ENCODE measurements around the gene RBMS3.

The RBMS3 gene

DNA sequence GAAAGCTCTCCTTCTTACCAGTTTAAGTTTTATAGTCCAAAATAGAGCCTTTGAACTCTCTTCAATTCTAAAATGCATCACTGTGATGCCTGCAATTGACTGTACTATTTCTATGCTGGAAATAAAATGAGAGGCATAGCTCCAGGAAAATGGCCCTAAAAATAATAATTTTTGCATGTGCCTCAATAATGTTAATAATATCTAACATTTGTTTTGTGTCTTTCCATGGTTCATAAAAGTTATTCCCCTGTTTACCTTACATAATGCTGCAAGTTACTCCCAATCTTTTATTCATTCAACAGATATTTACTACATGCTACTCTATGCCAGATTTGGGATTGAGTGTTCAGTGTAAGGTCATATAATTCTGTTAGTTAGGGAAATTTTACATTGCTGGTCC lies 574.0 kb downstream of the RBMS3 start:
- H3K4me1 ChIP-seq, result no peaks in the 10 kb centered on the region
- TF ChIP-seq Cebpa-rat (IDR thresholded peaks at IDR 0.05), result no peak

DNA sequence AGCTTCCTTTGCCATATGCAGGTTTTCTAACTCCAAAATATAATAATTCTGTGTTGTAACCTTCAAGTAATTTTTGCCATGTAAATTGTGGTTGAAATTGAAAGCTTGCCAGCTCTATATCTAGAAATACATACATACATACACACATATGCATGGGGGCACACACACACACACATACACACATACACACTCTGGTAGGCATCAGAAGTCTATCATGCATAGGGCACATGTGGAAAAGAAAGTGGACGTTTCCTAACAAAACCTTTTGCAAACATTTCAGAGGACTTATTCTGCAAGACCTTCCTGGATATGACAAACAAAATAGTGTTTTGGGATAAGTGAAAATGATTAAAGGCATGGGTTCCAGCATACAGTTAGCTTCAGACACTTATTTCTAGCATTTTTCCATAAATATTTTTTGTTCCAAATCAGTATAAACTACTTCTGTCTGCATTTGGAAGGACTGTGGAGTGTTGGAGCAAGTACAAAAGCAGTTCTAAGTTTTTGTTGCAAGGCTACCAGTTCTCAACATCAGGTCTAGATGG lies 578.9 kb downstream of the RBMS3 start:
- H3K9ac ChIP-seq, result no peak overlapping the region
- H3K27ac ChIP-seq, result no peak overlapping the region
- no peaks in the 10 kb centered on the region for H3K36me3 ChIP-seq
- H3K4me2 ChIP-seq, result no peak overlapping the region
- no peaks in the 10 kb centered on the region for H3K27me3 ChIP-seq
- H3K9me3 ChIP-seq, result no peaks in the 10 kb centered on the region
- TF ChIP-seq Cebpa-rat (IDR thresholded peaks at IDR 0.05), result no peak
- H3K4me3 ChIP-seq, result no peak overlapping the region
- H3K4me1 ChIP-seq, result no peaks in the 10 kb centered on the region
- H4K20me1 ChIP-seq, result no peaks in the 10 kb centered on the region

More for the DNA sequence above, 574.0 kb downstream of the RBMS3 start:
- no peak overlapping the region for H3K4me3 ChIP-seq
- H3K4me2 ChIP-seq, result no peak overlapping the region
- H3K9ac ChIP-seq, result no peak overlapping the region
- no peaks in the 10 kb centered on the region for H4K20me1 ChIP-seq
- no peak overlapping the region for H3K27ac ChIP-seq
- no peaks in the 10 kb centered on the region for H3K9me3 ChIP-seq
- no peaks in the 10 kb centered on the region for H3K36me3 ChIP-seq
- no peaks in the 10 kb centered on the region for H3K27me3 ChIP-seq

DNA sequence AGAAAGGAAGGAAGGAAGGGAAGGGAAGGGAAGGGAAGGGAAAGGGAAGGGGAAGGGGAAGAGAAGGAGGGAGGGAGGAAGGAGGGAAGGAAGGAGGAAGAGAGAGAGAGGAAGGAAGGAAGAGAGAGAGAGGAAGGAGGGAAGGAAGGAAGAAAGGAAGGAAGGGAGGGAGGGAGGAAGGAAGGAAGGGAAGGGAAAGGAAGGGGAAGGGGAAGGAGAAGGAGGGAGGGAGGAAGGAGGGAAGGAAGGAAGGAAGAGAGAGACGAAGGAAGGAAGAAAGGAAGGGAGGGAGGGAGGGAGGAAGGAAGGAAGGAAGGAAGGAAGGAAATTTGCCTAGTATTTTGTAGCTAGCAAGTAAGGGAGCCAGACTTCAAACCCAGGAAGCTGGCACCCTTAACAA lies 583.9 kb downstream of the RBMS3 start:
- H3K4me1 ChIP-seq, result no peaks in the 10 kb centered on the region
- H3K27me3 ChIP-seq, result no peaks in the 10 kb centered on the region
- H3K27ac ChIP-seq, result no peak overlapping the region
- TF ChIP-seq Cebpa-rat (IDR thresholded peaks at IDR 0.05), result no peak
- no peak overlapping the region for H3K9ac ChIP-seq
- no peak overlapping the region for H3K4me3 ChIP-seq
- H3K9me3 ChIP-seq, result no peaks in the 10 kb centered on the region
- H4K20me1 ChIP-seq, result no peaks in the 10 kb centered on the region
- no peaks in the 10 kb centered on the region for H3K36me3 ChIP-seq
- no peak overlapping the region for H3K4me2 ChIP-seq

GRCh38 chr3:29868543-29869101 lies 587.8 kb downstream of the RBMS3 start:
- H3K4me1 ChIP-seq, result no peaks in the 10 kb centered on the region
- no peaks in the 10 kb centered on the region for H3K36me3 ChIP-seq
- H3K9me3 ChIP-seq, result no peaks in the 10 kb centered on the region
- H3K4me2 ChIP-seq, result no peak overlapping the region
- no peak for TF ChIP-seq Cebpa-rat (IDR thresholded peaks at IDR 0.05)
- H4K20me1 ChIP-seq, result no peaks in the 10 kb centered on the region
- no peaks in the 10 kb centered on the region for H3K27me3 ChIP-seq
- H3K9ac ChIP-seq, result no peak overlapping the region
- no peak overlapping the region for H3K27ac ChIP-seq
- no peak overlapping the region for H3K4me3 ChIP-seq

GRCh38 chr3:29870136-29870535 lies 589.3 kb downstream of the RBMS3 start:
- Histone ChIP-seq H4K20me1 (no peaks in the 10 kb centered on the region), H3K4me1 (no peaks in the 10 kb centered on the region), H3K4me2 (no peak overlapping the region), H3K9me3 (no peaks in the 10 kb centered on the region), H3K27ac (no peak overlapping the region), H3K4me3 (no peak overlapping the region), H3K36me3 (no peaks in the 10 kb centered on the region), H3K9ac (no peak overlapping the region), H3K27me3 (no peaks in the 10 kb centered on the region)
- TF ChIP-seq Cebpa-rat (IDR thresholded peaks at IDR 0.05), result no peak

GRCh38 chr3:29871087-29871486 lies 590.2 kb downstream of the RBMS3 start:
- no peaks in the 10 kb centered on the region for H3K4me1 ChIP-seq
- no peak overlapping the region for H3K27ac ChIP-seq
- no peak overlapping the region for H3K9ac ChIP-seq
- no peak overlapping the region for H3K4me2 ChIP-seq
- no peaks in the 10 kb centered on the region for H4K20me1 ChIP-seq
- no peaks in the 10 kb centered on the region for H3K9me3 ChIP-seq
- H3K27me3 ChIP-seq, result no peaks in the 10 kb centered on the region
- H3K36me3 ChIP-seq, result no peaks in the 10 kb centered on the region
- no peak for TF ChIP-seq Cebpa-rat (IDR thresholded peaks at IDR 0.05)
- no peak overlapping the region for H3K4me3 ChIP-seq

DNA sequence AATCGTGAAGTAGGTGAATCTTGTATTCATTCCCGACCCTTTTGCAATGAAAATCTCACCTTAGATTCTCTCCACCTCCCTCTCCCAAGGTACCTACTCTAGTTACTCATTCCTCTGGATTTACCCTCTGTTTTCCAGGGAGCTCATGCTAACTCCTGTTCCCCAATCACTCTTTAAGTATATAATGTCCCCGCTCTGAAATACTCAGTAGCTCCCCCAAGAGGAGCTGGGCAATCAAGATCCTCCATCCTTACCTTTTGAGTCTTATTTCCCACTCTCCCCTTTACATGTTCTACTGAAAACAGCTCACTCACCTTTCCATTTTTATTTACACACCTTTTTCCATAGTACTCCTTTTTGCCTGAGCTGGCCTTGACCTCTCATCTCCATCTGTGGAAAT lies 599.9 kb downstream of the RBMS3 start:
- no peak for TF ChIP-seq Cebpa-rat (IDR thresholded peaks at IDR 0.05)
- H3K4me2 ChIP-seq, result no peak overlapping the region
- H3K9me3 ChIP-seq, result no peaks in the 10 kb centered on the region
- H3K9ac ChIP-seq, result no peak overlapping the region
- H3K27me3 ChIP-seq, result no peaks in the 10 kb centered on the region
- no peak overlapping the region for H3K4me3 ChIP-seq
- H3K36me3 ChIP-seq, result no peaks in the 10 kb centered on the region
- no peaks in the 10 kb centered on the region for H3K4me1 ChIP-seq
- H3K27ac ChIP-seq, result no peak overlapping the region
- no peaks in the 10 kb centered on the region for H4K20me1 ChIP-seq

- no peak overlapping the region for H3K27ac ChIP-seq
- no peaks in the 10 kb centered on the region for H3K9me3 ChIP-seq
- no peaks in the 10 kb centered on the region for H3K4me1 ChIP-seq
- TF ChIP-seq Cebpa-rat (IDR thresholded peaks at IDR 0.05), result no peak
- no peaks in the 10 kb centered on the region for H4K20me1 ChIP-seq
- no peak overlapping the region for H3K9ac ChIP-seq
- no peak overlapping the region for H3K4me3 ChIP-seq
- no peaks in the 10 kb centered on the region for H3K27me3 ChIP-seq
- H3K4me2 ChIP-seq, result no peak overlapping the region
- H3K36me3 ChIP-seq, result no peaks in the 10 kb centered on the region
These were observed 606.6 kb downstream of the RBMS3 start for GRCh38 chr3:29887451-29887850.

DNA sequence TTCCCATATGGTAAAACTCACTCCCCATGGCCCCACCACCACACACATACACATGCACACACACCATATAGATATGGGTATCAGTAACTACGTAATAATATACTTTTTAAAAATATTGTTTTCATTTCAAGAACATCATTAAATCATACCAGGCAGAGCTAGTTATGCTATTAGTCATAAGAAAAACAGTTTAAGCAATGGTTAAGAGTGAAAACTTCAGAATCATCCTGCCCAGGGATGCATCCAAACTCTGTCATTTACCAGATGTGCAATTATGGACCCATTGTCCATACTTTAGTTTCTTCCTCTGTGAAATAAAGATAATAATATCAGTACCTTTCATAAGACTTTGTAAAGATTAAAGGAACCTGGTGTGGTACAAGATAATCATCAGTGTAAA lies 608.3 kb downstream of the RBMS3 start:
- Histone ChIP-seq H3K9ac (no peak overlapping the region), H3K9me3 (no peaks in the 10 kb centered on the region), H3K4me2 (no peak overlapping the region), H4K20me1 (no peaks in the 10 kb centered on the region), H3K27ac (no peak overlapping the region), H3K27me3 (no peaks in the 10 kb centered on the region), H3K4me3 (no peak overlapping the region), H3K4me1 (no peaks in the 10 kb centered on the region), H3K36me3 (no peaks in the 10 kb centered on the region)
- TF ChIP-seq Cebpa-rat (IDR thresholded peaks at IDR 0.05), result no peak

DNA sequence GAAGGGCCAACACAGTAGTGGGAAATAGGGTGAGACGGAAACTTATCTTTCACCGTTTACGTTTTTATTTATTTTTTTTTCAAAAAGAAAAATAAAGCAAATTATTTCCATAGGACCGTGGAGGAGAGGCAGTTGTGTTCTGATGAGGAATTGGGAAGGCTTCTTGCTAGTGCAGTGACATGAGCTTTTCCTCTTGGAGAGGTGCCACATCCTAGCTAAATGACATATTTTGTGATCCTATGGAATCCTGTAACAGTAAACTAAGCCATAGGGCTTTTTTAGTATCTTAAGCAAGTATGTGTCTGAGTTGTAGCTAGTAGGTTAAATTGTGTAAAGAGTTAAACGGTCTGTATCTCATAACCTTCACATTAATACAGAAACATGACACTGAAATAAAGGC lies 609.9 kb downstream of the RBMS3 start:
- Histone ChIP-seq H4K20me1 (no peaks in the 10 kb centered on the region), H3K4me2 (no peak overlapping the region), H3K4me3 (no peak overlapping the region), H3K27ac (no peak overlapping the region), H3K27me3 (no peaks in the 10 kb centered on the region), H3K4me1 (no peaks in the 10 kb centered on the region), H3K9ac (no peak overlapping the region), H3K9me3 (no peaks in the 10 kb centered on the region), H3K36me3 (no peaks in the 10 kb centered on the region)
- TF ChIP-seq Cebpa-rat (IDR thresholded peaks at IDR 0.05), result no peak

All from BLaER1 (cell line).